Measurements from ENCODE around the gene EFCAB9.
"Not testable (repeated sequence)": the region's sequence is repeated elsewhere in the genome, so short reads cannot be mapped to it uniquely, and the experiment has no call there.

Gene EFCAB9

GRCh38 chr5:172193872-172194271, at the start of gene EFCAB9:
Gene EFCAB9 (plus strand): TSS chr5:172194172. CDS start chr5:172194173, 1 bp downstream.
- DNase-seq (ENCODE audit: low spot score) = no peak

GRCh38 chr5:172144291-172144815, 49.6 kb upstream of the EFCAB9 start:
- DNase-seq (ENCODE audit: low spot score) = no peak

- no peak for DNase-seq (ENCODE audit: low spot score)
Observed at GRCh38 chr5:172144931-172145869, 48.8 kb upstream of the EFCAB9 start.

GRCh38 chr5:172145870-172146747, 47.9 kb upstream of the EFCAB9 start:
- DNase-seq (ENCODE audit: low spot score) = no peak

- no peak for DNase-seq (ENCODE audit: low spot score)
Observed at GRCh38 chr5:172146748-172147092, 47.3 kb upstream of the EFCAB9 start.

GRCh38 chr5:172147857-172148256, 46.1 kb upstream of the EFCAB9 start:
- no peak for DNase-seq (ENCODE audit: low spot score)

- no peak for DNase-seq (ENCODE audit: low spot score)
Observed at GRCh38 chr5:172148381-172148780, 45.6 kb upstream of the EFCAB9 start.

- no peak for DNase-seq (ENCODE audit: low spot score)
Observed at GRCh38 chr5:172149073-172149472, 44.9 kb upstream of the EFCAB9 start.

GRCh38 chr5:172149481-172149880, 44.5 kb upstream of the EFCAB9 start:
- DNase-seq (ENCODE audit: low spot score) = not testable (repeated sequence)

- no peak for DNase-seq (ENCODE audit: low spot score)
Observed at GRCh38 chr5:172150514-172151425, 43.2 kb upstream of the EFCAB9 start.

- no peak for DNase-seq (ENCODE audit: low spot score)
Observed at GRCh38 chr5:172151661-172152210, 42.2 kb upstream of the EFCAB9 start.

- no peak for DNase-seq (ENCODE audit: low spot score)
Observed at GRCh38 chr5:172153695-172154094, 40.3 kb upstream of the EFCAB9 start.

- not testable (repeated sequence) for DNase-seq (ENCODE audit: low spot score)
Observed at GRCh38 chr5:172155101-172155500, 38.9 kb upstream of the EFCAB9 start.

- DNase-seq (ENCODE audit: low spot score) = no peak
Observed at GRCh38 chr5:172156541-172156994, 37.4 kb upstream of the EFCAB9 start.

GRCh38 chr5:172159016-172159415, 35.0 kb upstream of the EFCAB9 start:
- no peak for DNase-seq (ENCODE audit: low spot score)

- DNase-seq (ENCODE audit: low spot score) = no peak
Observed at GRCh38 chr5:172160506-172160905, 33.5 kb upstream of the EFCAB9 start.

GRCh38 chr5:172162323-172162986, 31.5 kb upstream of the EFCAB9 start:
- DNase-seq (ENCODE audit: low spot score) = no peak

- DNase-seq (ENCODE audit: low spot score) = no peak
Observed at GRCh38 chr5:172162987-172163343, 31.0 kb upstream of the EFCAB9 start.

GRCh38 chr5:172163346-172163745, 30.6 kb upstream of the EFCAB9 start:
- DNase-seq (ENCODE audit: low spot score) = no peak

- DNase-seq (ENCODE audit: low spot score) = no peak
Observed at GRCh38 chr5:172164769-172165212, 29.2 kb upstream of the EFCAB9 start.

GRCh38 chr5:172165465-172165864, 28.5 kb upstream of the EFCAB9 start:
- DNase-seq (ENCODE audit: low spot score) = no peak

All from ecto neural progenitor cell (in vitro differentiated cells).